CD4-positive, alpha-beta T cell treated with Interleukin-15 for 4 hours (primary cell): Measurements from ENCODE around the gene CYB5R2.
"Not testable (repeated sequence)": the region's sequence is repeated elsewhere in the genome, so short reads cannot be mapped to it uniquely, and the experiment has no call there.

Experiments used
- DNase-seq: peaks from one replicate; pipeline ENCODE4 v3.0.0-alpha.2; 2020; ENCODE audit warnings: low spot score

CYB5R2 gene

DNA sequence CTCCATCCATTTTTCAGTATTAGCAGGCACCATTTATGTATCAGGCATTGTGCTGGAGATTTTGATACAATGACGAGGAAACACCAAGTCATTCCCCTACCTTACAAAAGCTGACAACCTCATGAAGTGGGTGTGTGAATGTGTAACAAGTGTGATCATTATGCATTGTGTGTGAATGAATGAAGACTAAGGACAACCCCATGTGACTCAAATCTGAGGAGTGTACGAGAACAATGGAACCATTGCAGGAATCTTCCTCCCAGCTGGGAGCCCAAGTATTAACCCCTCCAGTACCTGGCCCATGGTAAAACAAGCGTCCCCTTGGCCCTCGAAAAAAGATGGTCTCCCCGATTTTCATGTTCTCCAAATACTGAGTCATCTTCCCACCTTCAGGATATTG is 4.4 kb downstream of the CYB5R2 start:
- no peak for DNase-seq

DNA sequence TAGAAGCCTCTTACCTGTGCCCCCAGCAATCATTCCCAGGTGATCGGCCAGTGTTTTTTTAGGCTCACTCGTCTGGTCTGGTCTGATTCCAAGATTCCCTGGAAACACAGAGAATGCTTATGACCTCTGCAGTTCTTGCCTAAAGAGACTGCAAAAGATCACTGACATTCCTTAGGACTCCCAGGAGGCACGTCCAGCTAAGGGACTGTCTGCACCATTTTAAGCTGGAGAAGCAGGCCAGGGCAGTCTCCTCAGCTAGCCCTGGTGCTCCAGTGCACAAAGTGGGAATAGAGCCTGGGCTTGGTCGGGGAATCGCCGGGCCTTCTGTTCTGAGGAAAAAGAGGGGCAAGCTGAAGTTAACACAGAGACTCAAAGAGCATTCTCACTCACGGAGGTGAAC is 4.8 kb downstream of the CYB5R2 start:
- DNase-seq: no peak

DNA sequence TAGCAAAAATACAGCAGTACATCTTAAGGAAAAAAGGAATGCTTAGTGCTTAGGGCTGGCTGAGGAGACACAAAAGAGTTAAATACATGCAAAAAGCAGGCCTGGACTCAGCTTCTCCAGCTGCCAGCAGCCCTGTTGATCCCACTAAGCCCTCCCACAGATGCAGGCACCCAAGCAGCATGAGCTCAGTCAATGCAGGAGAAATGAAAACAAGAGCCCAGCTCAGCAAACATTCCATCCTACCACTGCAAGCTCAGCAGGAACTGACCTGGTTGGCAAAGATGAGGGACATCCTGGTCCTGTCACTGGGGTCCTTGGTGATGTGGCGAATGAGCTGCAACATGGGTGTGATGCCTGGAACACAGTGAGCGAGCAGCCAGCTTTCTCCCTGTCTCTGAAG is 5.8 kb downstream of the CYB5R2 start:
- DNase-seq: no peak

DNA sequence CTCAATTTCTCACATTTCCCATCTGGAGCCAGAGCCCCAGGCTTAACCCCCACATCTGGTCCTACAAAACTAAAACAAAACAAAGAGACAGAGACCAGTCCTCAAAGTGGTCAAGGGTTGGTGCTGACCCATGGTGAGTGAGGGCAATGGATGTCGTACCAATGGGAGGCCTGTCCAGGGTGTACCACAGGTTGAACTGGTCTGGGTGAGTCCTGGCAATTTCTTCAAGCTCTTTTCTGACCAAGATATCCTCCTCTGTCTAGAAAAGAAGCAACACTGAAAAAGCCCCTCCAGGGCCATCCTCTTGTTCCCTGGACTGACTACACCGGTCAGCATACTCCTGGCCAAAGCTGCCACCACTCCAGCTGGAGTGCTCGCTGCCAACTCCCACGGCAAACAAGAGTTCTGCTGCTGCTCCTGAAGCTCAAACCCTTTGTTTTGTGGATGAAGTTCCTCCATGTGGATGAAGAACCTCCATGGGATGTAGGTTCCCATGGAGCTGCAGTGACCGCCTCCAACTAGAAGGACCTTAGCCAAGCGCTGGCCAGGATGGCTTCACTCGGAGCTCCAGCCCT is 6.9 kb downstream of the CYB5R2 start:
- DNase-seq: no peak

DNA sequence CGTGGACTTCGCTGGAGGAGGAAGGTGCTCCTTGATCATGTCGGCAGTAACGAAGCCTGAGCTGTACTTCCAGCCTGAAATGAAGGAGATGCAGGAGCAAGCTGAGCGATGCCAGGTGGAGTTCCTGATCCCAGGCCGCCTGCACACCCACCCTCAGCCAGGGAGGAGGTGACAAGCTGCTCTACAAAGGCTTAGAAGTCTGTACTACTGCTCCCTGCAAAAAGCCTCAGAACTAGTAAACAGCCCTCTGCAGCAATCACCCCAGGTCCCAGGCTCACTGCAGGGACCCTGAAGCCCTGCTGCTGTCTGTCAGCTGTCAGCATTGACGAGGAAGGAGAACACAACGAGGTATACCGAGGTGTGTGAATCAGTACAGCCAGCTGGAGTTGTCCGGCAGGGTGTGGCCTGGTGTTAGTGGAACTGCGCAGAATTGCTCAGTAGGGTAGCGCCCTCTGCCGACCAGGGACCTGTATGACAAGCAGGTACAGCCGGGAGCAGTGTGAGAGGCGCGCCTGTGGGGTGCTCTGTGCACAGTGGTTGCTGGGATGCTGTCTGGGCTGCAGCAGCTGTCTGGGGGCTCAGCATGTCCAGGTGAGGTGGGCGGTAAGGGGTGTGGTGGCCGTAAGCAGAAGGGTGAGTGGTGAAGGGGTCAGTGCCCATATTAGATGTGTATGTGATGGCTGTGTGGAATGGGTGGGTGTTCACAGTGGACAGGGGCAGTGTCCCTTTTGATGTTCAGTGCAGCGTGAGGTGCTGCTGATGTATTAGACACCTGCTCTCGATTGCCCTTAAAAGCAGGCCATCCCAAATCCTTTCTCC is 7.6 kb downstream of the CYB5R2 start:
- DNase-seq: peak; percentile 63

DNA sequence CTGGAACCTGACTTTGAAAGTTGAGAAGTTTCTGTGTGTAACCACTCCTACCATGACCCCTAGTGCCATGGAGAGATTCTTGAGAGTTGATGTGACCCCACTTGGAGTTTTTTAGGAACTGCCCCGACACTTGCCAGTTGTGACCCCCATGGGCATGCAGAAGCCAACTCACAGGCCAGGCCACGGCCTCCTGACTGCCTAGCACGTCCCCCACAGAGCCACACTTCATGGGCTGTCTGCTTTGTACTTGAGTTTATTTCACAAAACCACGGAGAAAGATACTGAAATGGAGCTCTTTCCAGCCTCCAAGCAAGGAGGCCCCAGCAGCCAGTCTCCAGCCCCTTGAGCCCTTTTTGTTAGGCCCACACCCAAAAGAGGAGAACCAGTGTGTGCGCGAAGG is 8.4 kb downstream of the CYB5R2 start:
- DNase-seq: no peak

DNA sequence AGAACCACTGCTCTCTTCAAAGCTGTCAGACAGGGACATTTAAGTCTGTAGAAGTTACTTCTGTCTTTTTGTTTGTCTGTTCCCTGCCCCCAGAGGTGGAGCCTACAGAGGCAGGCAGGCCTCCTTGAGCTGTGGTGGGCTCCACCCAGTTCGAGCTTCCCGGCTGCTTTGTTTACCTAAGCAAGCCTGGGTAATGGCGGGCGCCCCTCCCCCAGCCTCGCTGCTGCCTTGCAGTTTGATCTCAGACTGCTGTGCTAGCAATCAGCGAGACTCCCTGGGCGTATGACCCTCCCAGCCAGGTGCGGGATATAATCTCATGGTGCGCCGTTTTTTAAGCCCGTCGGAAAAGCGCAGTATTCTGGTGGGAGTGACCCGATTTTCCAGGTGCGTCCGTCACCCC is 9.8 kb downstream of the CYB5R2 start:
- DNase-seq: not testable (repeated sequence)

DNA sequence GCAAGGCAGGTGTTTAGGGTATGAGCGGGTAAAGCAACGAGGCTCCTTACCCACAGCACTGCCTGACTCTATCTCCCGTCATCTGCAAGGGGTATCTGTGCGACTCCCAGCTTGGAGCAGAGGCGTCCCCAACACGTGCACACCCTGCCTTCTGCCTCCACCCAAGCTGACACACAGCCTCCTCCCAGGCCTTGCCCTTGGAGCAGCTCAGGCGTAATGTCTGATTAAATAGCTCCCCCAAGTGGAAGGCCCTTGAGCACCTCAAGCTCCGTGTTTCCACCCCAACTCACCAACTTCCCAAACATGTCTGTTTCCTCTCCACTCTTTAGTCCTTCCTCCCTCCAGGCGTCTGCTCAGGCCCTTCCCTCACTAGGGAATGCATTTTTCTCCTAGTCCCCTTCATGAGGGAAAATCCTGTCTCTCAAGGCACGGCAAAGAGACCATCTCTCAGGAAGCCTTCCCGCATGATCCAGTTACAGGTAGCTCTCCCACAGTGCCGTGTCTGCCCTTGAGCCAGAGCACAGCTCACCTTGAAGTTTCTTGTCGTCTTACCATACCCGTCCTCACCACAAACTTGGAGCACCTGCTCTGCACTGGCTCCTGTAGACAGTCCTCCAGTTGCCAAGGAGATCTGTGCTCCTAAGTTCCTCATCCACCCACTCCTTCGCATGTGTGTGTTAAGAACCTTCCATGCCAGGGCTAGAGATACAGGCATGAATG is 15.8 kb downstream of the CYB5R2 start:
- DNase-seq: peak; percentile 12

DNA sequence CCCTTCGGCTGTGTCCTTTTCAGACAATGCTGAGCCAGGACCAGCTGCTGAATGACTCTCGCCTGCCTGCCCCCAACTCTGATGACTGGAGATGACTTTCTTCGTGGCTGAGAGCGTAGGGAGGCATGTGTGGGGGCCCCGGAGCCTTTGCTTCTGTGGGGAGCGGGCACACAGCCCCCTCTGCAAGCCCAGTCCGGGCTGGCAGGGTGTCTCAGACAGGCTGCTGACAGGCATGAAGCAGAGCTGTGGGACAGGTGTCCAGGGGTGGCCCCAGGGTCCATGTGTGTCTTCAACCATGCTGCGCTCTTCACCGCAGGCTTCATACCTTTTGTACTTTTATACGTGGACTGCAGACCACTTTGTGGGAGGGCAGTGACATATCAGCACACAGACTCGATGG is 16.6 kb downstream of the CYB5R2 start:
- DNase-seq: no peak

DNA sequence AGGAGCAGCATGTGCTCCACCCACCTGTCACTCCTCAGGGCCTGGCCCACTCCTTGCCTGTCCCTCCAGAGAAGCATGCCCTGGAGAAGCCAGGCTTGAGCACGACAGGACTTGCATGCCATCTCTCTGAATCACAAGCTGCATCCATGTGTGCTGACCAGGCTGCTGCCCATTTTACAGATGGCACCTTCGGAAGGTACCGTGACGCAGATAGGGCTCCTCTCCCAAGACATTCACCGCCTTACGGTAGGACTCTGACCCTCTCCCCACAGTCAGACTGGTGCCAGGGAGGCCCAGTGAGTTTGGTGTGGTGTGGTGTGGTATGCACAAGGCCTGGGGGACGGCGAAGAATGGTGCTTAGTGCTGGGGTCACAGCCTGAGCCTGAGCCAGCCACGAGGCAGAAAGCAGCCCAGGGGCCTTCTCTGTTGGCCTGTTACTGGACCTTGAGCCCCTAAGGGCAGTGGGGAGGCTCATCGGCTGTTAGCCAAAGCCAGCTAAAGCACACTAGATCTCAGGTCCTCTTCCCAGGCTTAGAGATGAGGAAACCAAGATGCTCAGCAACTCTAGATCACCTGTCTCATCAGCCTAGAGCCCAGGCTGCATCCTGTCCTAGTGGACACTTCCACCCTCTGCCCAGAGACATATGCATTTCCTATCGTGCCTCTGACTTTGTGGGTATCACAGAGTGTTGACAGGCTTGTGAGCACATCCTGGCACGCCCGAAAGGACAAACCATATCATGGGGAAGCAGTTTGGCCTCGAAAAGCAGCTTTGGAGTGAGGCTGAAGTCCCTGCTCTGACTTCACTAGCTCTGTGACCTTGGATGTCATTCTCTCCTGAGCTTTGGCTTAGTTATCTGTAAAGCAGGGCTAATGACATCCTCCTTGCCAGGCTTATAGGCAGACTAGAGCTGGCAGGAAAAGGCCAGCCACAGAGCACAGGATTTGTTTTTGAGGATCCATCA is 17.8 kb downstream of the CYB5R2 start:
- no peak for DNase-seq

DNA sequence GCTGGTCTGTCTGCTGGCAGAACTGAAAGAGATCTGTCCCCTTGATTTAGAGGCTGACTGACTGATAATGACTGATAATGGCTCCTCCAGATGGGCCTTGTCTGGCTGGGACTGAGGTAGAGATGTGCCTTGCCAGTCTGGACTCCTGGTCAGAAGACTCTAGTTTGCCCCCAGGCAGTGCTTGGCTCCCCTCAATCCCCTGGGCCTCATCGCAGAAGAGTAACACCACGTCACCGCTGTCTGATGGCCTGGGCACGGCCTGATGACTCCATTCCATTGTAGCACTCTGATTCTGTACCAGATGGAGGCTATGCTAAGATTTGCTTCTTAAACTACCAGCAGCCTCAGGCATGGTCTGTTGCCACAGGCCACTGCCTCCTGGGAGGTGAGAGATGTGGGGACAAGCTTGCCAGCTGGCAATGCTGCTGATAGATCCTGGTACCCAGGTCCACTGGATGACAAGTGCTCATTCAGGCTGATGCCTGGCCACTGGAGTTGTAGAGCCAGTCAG is 19.1 kb downstream of the CYB5R2 start:
- no peak for DNase-seq

DNA sequence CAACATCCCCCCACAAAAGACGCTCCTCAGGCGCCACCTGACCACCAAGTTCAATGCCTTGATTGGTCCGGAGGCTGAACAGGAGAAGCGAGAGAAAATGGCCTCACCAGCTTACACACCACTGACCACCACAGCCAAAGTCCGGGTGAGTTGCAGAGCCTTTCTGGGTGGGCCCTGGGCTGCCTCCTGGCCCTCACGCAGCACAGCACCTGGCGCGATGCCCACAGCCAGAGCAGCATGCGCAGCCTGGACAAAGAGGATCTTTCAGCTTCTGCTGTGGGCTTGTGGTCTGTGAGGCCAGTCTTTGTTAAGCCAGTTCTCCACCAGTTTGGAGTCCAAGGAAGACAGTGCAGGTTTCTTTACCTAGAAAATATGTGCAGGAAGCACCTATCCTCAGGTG is 21.6 kb downstream of the CYB5R2 start:
- DNase-seq: no peak

DNA sequence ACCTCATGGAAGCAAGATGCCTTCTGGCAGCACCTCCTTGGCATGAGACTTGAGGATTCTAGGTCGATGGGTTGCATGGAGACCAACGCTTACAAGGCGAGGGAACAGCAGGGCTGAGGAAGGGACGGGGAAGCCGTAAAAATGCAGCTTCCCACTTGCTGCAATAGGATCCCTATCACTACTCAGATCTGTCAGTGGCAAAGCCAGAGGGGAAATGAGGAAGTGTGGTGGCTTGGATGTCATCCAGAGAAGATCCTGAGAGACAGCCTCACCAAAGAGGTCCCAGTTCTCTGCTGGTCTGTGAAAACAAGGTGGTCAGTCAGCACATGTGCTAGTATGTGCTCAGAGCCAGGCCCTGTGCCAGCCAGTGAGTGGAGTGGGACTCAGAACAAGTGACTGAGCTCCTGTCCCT is 22.2 kb downstream of the CYB5R2 start:
- no peak for DNase-seq

DNA sequence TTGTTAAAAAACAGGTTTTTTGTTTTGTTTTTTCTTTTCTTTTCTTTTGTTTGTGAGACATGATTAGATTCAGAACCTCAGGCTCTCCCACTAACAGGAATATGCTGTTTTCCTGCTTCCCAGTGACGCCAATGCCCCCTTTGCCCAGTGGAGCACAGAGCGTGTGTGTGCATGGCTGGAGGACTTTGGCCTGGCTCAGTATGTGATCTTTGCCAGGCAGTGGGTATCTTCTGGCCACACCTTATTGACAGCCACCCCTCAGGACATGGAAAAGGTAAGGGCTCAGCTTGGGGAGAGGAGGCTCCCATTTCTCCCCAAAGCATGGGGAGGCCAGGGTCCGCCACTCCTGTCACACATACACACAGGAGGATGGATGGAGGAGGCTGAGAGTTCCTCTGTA is 25.0 kb downstream of the CYB5R2 start:
- DNase-seq: no peak

DNA sequence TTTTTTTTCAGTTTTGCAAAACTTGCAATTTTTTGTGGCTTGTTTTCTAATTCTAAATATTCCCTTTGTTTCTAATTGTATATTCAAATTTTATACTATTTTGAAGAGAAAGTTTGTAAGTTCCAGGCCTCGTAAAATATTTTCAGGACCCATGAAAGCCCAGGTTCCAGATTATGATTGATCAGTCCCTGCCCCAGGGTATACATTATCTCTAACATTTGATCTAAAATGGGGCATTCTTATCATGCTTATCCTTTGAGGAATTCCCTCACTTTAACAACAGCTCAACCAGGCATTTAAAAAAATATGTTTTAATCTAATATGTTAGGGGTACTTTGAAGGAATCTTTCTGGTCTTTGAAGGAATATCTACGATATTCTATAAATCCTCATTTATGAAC is 26.4 kb downstream of the CYB5R2 start:
- no peak for DNase-seq

DNA sequence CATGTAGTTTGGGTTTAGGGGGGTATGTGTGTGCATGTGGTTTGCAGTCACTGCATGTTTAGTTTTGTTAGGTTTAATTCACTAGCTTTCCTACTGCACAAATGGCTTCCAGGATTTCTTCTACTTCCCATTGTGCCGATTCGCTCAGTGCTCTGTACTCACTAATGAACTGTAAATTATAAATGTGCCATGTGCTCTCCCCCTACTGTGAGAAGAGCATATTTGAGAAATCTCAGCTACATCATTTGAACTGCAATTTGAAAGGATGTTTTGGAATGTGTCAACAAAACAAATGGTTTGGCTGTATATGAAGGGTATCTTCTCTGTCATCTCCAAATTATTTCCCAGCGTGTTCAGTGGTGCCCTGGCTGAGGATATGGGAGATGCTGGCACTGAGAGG is 28.1 kb downstream of the CYB5R2 start:
- no peak for DNase-seq

DNA sequence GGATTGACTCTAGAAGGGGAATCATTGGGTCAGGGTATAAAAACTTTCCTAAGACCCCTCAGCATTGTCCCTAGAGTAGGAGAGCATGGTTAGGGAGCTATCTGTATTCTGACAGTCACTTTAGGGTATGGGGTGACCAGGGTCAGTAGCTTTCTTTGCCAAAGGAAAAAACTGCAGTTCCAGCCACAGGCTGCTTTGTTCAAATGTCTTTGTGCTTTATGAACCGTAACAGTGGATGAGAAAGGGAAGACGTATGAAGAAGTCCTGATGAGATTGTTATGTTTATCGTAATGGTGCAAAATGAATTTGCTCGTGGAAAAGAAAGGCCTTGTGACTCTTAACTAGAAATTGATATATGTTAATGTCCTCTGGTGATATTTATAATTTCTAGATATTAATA is 30.0 kb downstream of the CYB5R2 start:
- DNase-seq: no peak

DNA sequence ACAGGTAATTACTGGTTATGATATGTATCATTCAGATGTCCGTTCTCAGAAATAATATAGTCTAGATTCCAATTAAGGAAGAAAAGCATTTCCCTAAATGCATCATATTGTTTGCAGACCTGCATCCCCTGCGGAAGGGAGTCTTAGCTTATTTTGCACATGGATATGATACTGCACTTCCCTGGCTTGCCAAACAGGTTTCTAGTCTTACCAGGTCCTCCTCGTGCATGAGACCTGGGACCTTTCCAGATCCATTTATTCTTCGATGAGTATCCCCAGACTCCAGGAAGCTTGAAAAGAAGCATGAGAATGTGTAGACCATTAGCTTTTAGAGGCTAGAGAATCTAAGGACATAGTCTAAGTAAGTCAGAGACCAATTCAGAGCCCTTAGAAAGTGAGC is 30.6 kb downstream of the CYB5R2 start:
- no peak for DNase-seq

DNA sequence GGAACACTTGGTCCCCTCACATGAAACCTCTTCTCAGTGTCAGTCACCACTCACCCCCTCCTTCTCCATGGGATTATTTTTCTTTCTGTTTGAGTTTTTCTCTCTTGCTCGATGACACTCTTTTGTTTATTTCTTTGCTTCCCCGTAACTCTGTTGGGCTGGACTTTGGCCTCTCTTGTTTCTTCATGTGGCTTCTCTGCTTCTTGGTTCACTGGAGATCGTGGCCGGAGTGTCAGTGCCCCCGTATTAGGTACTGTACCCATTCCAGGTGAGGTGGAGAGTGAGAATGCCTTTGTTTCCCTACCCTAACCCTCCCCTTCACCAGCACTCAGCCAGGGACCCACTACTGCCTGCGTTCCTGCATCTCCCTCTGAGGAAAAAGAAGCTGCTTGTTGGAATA is 32.5 kb downstream of the CYB5R2 start:
- DNase-seq: no peak

DNA sequence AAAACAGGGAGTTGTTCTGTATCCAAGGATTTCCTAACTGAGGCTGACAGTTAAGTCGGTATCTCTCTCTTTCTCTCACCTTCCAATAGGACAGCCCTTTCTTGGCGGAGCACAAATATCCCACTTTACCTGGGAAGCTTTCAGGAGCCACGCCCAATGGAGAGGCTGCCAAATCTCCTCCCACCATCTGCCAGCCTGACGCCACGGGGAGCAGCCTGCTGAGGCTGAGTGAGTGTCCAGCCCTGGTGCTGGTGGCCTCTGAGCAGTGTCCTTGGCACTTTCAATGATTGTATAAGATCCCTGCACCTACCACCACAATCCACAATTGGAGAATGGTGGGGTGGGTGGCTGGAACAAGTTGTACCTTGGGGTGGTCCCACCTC is 33.7 kb downstream of the CYB5R2 start:
- no peak for DNase-seq

DNA sequence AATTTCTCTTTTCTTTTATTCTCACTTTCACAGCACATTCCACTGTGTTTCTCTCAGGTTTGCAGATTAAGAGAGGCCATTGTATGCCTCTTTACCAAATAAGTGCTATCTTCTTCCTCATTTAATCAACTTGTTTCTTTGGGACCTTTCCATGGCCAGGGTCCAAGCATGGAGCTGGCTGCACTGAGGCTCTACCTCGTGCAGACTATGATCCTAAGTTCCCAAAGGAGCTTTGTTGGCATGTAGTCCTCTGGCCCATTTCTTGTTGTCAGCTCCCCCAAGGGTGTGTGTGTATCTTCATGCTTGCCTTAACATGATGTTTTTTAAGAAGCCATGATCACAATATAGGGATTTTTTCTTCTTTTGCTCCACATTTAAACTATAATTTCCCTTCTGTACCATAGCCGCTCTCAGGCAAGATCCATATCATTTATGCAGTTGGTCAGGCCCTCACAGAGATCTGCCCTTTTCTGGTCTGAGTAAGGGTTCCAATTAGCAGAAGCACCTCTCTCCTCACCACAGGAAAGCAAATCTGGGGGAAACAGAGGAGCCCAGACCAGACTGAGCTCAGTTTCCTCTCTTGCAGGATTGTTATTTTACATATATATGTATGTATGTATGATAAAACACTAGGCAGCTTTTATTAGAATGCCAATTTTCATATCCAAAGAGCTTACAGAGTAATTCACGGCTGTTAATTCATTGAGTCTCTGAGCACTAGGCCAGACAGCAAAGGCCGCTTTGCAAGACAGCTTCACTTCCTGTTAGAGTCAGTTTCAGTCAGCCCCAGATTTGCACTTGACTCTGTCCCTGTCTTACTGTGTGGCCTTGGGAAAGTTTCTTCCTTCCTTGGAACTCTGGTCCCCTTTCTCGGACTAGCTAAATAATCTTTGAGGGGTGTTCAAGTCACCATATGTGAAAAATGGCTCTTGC is 34.3 kb downstream of the CYB5R2 start:
- no peak for DNase-seq
